Endodermal cell (in vitro differentiated cells): Measurements from ENCODE around the gene C9orf78. TPM values are rescaled to one million over a fixed set of nuclear protein-coding genes. Genes with fewer than 3 reads are reported as not detected.

Source experiments
- DNase-seq: peaks from one replicate; pipeline ENCODE4 v3.0.0-alpha.2; 2017
- H3K27ac ChIP-seq: 2 replicates; pipeline ENCODE4 v1.5.1; 2013; ENCODE audit warnings: mild to moderate bottlenecking, low read depth, low read length, moderate library complexity
- H3K27me3 ChIP-seq: 2 replicates; pipeline ENCODE4 v1.6.1; 2013; ENCODE audit warnings: mild to moderate bottlenecking, low read length, moderate library complexity; ENCODE audit not compliant: insufficient read depth, control insufficient read depth, poor library complexity, severe bottlenecking
- H3K36me3 ChIP-seq: 2 replicates; pipeline ENCODE4 v1.7.0; 2013; ENCODE audit warnings: mild to moderate bottlenecking, low read length, moderate library complexity; ENCODE audit not compliant: control insufficient read depth, insufficient read depth
- H3K4me1 ChIP-seq: one replicate; pipeline ENCODE4 v1.7.0; 2013; ENCODE audit warnings: low read length; ENCODE audit not compliant: control insufficient read depth, insufficient read depth
- H3K4me3 ChIP-seq: 2 replicates; pipeline ENCODE4 v1.5.1; 2013; ENCODE audit warnings: mild to moderate bottlenecking, low read length, moderate library complexity
- H3K9ac ChIP-seq: 2 replicates; pipeline ENCODE4 v1.6.1; 2013; ENCODE audit warnings: mild to moderate bottlenecking, low read length, moderate library complexity; ENCODE audit not compliant: poor library complexity, severe bottlenecking; ENCODE audit errors: extremely low read depth
- H3K9me3 ChIP-seq: 2 replicates; pipeline ENCODE4 v1.6.1; 2013; ENCODE audit warnings: mild to moderate bottlenecking, low read length, moderate library complexity; ENCODE audit not compliant: control insufficient read depth
- H3K27ac Mint-ChIP-seq: 2 replicates; pipeline ENCODE4 v1.8.0; 2020; ENCODE audit warnings: mixed read lengths
- H3K27me3 Mint-ChIP-seq: 2 replicates; pipeline ENCODE4 v1.8.0; 2021; ENCODE audit warnings: mild to moderate bottlenecking, mixed read lengths; ENCODE audit not compliant: insufficient read depth
- H3K36me3 Mint-ChIP-seq: 2 replicates; pipeline ENCODE4 v1.8.0; 2020; ENCODE audit warnings: low read depth, mixed read lengths
- H3K4me1 Mint-ChIP-seq: 2 replicates; pipeline ENCODE4 v1.8.0; 2020; ENCODE audit warnings: mixed read lengths
- H3K4me3 Mint-ChIP-seq: 2 replicates; pipeline ENCODE4 v1.8.0; 2020; ENCODE audit warnings: mild to moderate bottlenecking, moderate library complexity, mixed read lengths
- H3K9me3 Mint-ChIP-seq: 2 replicates; pipeline ENCODE4 v1.8.0; 2020; ENCODE audit warnings: mild to moderate bottlenecking, mixed read lengths
- WGBS, 2 experiments: methylation state at CpG; one replicate each; pipeline versions ENCODE4 v1.1.5 to v1.1.7; 2013; ENCODE audit warnings: missing lambda C conversion rate in 2 of 2, mixed read lengths in 1 of 2; ENCODE audit not compliant: insufficient coverage in 1 of 2, insufficient read length in 1 of 2; 5-methylcytosine and 5-hydroxymethylcytosine counted together
- total RNA-seq, 2 donors: library from RNA; stranded (reverse); fragmentation: NEBNext Ultra II Directional in 1 of 2; extraction: Animal tissue kit (Norgen Biotek cat#: 25700) in 1 of 2; gene quantifications; 2 replicates in 1 of 2; 3 replicates in 1 of 2; pipeline ENCODE4 v1.2.1, GENCODE V29; 2021
- TF ChIP-seq, protein P1 (sequence below): fragments of 200-600 bp; sonication (generic); conservative IDR thresholded peaks from 2 replicates; pipeline ENCODE4 v1.5.0; 2021; ENCODE audit warnings: antibody characterized with exemption, mild to moderate bottlenecking

C9orf78 gene
- total RNA-seq, 2 donors from 2014 or later = 29.9 to 34.1 TPM

DNA sequence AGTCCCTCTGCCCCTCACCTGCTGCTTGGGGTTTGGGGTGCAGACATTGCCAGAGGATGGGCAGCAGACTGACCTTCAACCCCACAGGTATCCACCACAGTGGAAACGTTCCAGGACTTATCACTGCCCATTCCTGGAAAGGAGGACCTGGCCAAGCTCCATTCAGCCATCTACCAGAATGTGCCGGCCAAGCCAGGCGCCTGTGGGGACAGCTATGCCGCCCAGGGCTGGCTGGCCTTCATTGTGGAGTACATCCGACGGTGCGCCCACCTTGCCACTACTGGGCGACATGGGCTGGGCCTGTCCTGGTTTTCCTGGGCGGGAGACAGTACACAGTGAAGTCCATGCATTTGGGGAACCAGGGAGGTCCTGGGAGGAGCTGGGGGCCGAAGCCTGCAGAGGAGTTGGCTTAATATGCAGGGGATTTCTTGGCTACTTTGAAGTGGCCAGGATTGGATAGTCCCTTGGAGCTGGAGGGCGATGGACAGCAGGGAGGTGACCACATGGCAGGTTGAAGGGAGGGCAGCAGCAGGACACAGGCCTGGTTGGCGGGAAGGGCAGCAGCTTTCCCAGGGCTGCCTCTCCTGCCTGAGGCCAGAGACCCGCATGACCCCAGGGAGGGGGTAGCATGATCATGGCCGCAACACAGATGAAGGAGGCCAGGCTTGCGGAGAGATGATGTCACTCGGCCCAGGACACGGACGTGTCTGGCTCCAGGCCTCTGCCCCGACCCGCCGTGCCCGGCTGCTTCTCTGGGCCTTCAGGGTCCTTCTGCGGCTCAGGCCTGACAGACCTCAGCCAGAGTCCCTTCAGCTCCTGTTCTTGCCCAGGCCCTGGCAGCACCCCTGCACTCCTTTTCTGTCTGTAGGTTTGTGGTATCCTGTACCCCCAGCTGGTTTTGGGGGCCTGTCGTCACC, 34.8 kb upstream of the C9orf78 start:
- DNase-seq = no peak
- no peaks in the 10 kb centered on the region for H3K9me3 Mint-ChIP-seq
- TF ChIP-seq, protein P1, sequence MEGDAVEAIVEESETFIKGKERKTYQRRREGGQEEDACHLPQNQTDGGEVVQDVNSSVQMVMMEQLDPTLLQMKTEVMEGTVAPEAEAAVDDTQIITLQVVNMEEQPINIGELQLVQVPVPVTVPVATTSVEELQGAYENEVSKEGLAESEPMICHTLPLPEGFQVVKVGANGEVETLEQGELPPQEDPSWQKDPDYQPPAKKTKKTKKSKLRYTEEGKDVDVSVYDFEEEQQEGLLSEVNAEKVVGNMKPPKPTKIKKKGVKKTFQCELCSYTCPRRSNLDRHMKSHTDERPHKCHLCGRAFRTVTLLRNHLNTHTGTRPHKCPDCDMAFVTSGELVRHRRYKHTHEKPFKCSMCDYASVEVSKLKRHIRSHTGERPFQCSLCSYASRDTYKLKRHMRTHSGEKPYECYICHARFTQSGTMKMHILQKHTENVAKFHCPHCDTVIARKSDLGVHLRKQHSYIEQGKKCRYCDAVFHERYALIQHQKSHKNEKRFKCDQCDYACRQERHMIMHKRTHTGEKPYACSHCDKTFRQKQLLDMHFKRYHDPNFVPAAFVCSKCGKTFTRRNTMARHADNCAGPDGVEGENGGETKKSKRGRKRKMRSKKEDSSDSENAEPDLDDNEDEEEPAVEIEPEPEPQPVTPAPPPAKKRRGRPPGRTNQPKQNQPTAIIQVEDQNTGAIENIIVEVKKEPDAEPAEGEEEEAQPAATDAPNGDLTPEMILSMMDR = no peak
- no peak overlapping the region for H3K4me3 Mint-ChIP-seq
- H3K27ac Mint-ChIP-seq = no peak overlapping the region
- H3K4me3 ChIP-seq = no peak overlapping the region
- H3K36me3 ChIP-seq = peaks cover 10% of the 10 kb centered on the region
- no peak overlapping the region for H3K9ac ChIP-seq
- H3K27ac ChIP-seq = no peak overlapping the region
- peaks cover 22% of the 10 kb centered on the region for H3K36me3 Mint-ChIP-seq
- no peaks in the 10 kb centered on the region for H3K9me3 ChIP-seq
- no peaks in the 10 kb centered on the region for H3K27me3 ChIP-seq
- H3K27me3 Mint-ChIP-seq = no peaks in the 10 kb centered on the region
- H3K4me1 Mint-ChIP-seq = no peaks in the 10 kb centered on the region
- WGBS, 2 experiments = 93 to 97% methylated on average over 15 to 24 of the region's 24 CpGs
- no peaks in the 10 kb centered on the region for H3K4me1 ChIP-seq

DNA sequence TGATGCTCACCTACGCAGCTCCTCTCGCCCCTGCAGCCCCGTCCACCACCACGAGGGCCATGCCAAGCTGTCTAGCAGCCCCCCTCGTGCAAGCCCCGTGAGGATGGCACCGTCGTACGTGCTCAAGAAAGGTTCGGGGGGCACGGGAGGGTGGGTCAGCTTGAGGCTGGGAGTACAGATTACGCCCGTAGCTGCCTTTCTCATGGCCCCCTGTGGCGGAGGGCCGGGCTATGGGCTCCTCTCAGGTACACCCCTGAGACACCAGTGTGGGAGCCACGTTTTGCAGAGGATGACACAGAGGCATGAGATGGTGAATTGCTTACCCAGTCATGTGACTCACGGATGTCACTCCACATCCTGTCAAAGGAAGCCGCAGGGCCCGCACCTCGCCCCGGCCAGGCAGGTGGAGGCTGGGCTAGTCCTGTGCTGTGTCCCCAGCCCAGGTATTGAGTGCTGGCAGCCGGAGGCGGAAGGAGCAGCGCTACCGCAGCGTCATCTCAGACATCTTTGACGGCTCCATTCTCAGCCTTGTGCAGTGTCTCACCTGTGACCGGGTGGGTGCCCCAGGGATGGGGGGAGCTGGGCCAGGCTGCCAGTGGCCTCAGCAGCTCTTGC, 33.9 kb upstream of the C9orf78 start:
- no peak overlapping the region for H3K27ac ChIP-seq
- no peaks in the 10 kb centered on the region for H3K4me1 Mint-ChIP-seq
- H3K36me3 Mint-ChIP-seq = peaks cover 20% of the 10 kb centered on the region
- peaks cover 4% of the 10 kb centered on the region for H3K36me3 ChIP-seq
- H3K27me3 Mint-ChIP-seq = no peaks in the 10 kb centered on the region
- H3K4me3 ChIP-seq = no peak overlapping the region
- no peaks in the 10 kb centered on the region for H3K4me1 ChIP-seq
- TF ChIP-seq, protein P1 = no peak
- 94 to 97% methylated on average over 24 to 28 of the region's 28 CpGs for WGBS, 2 experiments
- H3K4me3 Mint-ChIP-seq = no peak overlapping the region
- no peaks in the 10 kb centered on the region for H3K9me3 Mint-ChIP-seq
- no peaks in the 10 kb centered on the region for H3K9me3 ChIP-seq
- DNase-seq = no peak
- no peak overlapping the region for H3K9ac ChIP-seq
- no peak overlapping the region for H3K27ac Mint-ChIP-seq
- no peaks in the 10 kb centered on the region for H3K27me3 ChIP-seq

DNA sequence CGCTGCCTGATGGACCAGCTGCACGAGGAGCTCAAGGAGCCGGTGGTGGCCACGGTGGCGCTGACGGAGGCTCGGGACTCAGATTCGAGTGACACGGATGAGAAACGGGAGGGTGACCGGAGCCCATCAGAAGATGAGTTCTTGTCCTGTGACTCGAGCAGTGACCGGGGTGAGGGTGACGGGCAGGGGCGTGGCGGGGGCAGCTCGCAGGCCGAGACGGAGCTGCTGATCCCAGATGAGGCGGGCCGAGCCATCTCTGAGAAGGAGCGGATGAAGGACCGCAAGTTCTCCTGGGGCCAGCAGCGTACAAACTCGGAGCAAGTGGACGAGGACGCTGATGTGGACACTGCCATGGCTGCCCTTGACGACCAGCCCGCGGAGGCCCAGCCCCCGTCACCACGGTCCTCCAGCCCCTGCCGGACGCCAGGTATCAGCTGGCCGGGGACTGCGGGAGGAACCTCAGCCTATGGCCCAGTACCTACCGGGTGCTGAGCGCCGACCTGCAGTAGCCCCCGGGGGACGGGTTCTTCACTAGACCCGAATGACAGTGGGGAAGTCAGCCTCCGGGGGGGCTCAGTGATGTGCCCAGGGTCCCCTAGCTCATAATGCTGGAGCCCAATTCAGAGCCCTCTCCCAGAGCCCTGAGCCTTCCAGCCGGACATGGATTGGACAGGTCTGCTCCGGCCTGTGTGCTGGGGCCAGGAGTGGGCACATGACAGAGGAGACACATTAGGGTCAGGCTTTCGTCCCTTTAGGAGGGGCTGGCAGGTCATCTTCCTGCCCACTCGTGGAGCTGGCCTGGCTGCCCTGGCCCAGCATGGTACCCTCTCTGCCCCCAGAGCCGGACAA, 33.2 kb upstream of the C9orf78 start:
- H3K4me3 ChIP-seq = no peak overlapping the region
- no peaks in the 10 kb centered on the region for H3K9me3 Mint-ChIP-seq
- no peaks in the 10 kb centered on the region for H3K27me3 Mint-ChIP-seq
- no peaks in the 10 kb centered on the region for H3K4me1 Mint-ChIP-seq
- no peak overlapping the region for H3K27ac ChIP-seq
- no peaks in the 10 kb centered on the region for H3K9me3 ChIP-seq
- H3K27me3 ChIP-seq = no peaks in the 10 kb centered on the region
- H3K36me3 Mint-ChIP-seq = peaks cover 23% of the 10 kb centered on the region
- TF ChIP-seq, protein P1 = no peak
- H3K36me3 ChIP-seq = peaks cover 8% of the 10 kb centered on the region
- DNase-seq = no peak
- no peak overlapping the region for H3K4me3 Mint-ChIP-seq
- 87 to 89% methylated on average over 42 to 48 of the region's 48 CpGs for WGBS, 2 experiments
- no peak overlapping the region for H3K9ac ChIP-seq
- H3K4me1 ChIP-seq = no peaks in the 10 kb centered on the region
- no peak overlapping the region for H3K27ac Mint-ChIP-seq
